ENCODE results near the gene PIH1D1. TPM values are rescaled to one million over a fixed set of nuclear protein-coding genes. Genes with fewer than 3 reads are reported as not detected.

Gene PIH1D1
- total RNA-seq, 1 experiment from 2014 or later: 153 TPM

DNA sequence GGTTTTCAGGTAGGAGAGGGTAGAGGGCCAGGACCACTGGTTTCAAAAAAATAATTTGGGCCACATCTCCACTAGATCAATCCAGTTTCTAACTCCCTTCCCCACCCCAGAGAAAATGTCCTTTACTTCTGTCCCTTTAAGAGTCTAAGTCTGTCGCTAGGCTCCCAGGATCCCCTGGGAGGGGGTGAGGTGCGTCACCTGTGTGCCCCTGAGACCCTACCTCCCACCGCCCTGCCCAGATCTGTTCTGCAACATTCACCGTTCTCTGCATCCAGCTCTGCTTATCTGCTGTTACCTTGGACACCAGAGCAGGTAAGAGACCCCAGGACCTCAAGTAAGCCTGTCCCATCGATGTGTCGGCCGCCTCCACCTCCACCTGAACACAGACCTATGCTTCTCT is 26.4 kb downstream of the PIH1D1 start, which contains the start of gene GFY:
Gene GFY, plus strand, starts transcription at position 211 of the 400 bp plus-strand sequence. CDS start 1,043 bp downstream, outside the sequence.
- Mint-ChIP-seq H3K27ac (no peak within 1 kb of the TSS), H3K36me3 (no peaks in the 10 kb centered on the region), H3K9me3 (no peaks in the 10 kb centered on the region), H3K4me1 (peaks cover 74% of the 10 kb centered on the region), H3K4me3 (peak within 1 kb of the TSS; percentile 68), H3K27me3 (ENCODE audit: low read depth) (peaks cover 98% of the 10 kb centered on the region)
- CTCF ChIA-PET: interaction anchor here (0.5 to 4.5 kb wide), 14 partner anchors 11 to 1001 kb away, joined by 3 to 34 read pairs (median 4); partner anchors contain the start of genes ALDH16A1 and SLC17A7
- ATAC-seq (no peak), DNase-seq (ENCODE audit: low spot score) (no peak)
- POLR2A ChIA-PET: interaction anchor here (0.7 to 1.1 kb wide), 2 partner anchors 11 to 63 kb away, joined by 3 to 4 read pairs; partner anchors contain the start of gene TEAD2
- TF ChIP-seq ZNF121 (CRISPR knock-in tag; IDR thresholded peaks at IDR 0.05) (no peak), TP53 (CRISPR knock-in tag; IDR thresholded peaks at IDR 0.05) (no peak), ZNF671 (CRISPR knock-in tag; IDR thresholded peaks at IDR 0.05) (no peak), MXD4 (CRISPR knock-in tag; IDR thresholded peaks at IDR 0.05; ENCODE audit: borderline replicate concordance) (no peak), TEAD4 (CRISPR knock-in tag; IDR thresholded peaks at IDR 0.05) (no peak), TCF7 (CRISPR knock-in tag; IDR thresholded peaks at IDR 0.05; ENCODE audit: low read depth) (no peak), FOXP1 (CRISPR knock-in tag; IDR thresholded peaks at IDR 0.05; ENCODE audit: borderline replicate concordance) (no peak), FOXJ3 (CRISPR knock-in tag; IDR thresholded peaks at IDR 0.05; ENCODE audit: borderline replicate concordance) (no peak), GRHL2 (CRISPR knock-in tag; IDR thresholded peaks at IDR 0.05; ENCODE audit: insufficient replicate concordance, severe bottlenecking) (no peak), ZNF138 (CRISPR knock-in tag; conservative IDR thresholded peaks at IDR 0.05) (no peak)
- TF ChIP-seq, protein P1, sequence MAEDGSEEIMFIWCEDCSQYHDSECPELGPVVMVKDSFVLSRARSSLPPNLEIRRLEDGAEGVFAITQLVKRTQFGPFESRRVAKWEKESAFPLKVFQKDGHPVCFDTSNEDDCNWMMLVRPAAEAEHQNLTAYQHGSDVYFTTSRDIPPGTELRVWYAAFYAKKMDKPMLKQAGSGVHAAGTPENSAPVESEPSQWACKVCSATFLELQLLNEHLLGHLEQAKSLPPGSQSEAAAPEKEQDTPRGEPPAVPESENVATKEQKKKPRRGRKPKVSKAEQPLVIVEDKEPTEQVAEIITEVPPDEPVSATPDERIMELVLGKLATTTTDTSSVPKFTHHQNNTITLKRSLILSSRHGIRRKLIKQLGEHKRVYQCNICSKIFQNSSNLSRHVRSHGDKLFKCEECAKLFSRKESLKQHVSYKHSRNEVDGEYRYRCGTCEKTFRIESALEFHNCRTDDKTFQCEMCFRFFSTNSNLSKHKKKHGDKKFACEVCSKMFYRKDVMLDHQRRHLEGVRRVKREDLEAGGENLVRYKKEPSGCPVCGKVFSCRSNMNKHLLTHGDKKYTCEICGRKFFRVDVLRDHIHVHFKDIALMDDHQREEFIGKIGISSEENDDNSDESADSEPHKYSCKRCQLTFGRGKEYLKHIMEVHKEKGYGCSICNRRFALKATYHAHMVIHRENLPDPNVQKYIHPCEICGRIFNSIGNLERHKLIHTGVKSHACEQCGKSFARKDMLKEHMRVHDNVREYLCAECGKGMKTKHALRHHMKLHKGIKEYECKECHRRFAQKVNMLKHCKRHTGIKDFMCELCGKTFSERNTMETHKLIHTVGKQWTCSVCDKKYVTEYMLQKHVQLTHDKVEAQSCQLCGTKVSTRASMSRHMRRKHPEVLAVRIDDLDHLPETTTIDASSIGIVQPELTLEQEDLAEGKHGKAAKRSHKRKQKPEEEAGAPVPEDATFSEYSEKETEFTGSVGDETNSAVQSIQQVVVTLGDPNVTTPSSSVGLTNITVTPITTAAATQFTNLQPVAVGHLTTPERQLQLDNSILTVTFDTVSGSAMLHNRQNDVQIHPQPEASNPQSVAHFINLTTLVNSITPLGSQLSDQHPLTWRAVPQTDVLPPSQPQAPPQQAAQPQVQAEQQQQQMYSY (CRISPR knock-in tag; IDR thresholded peaks at IDR 0.05): no peak
- TF ChIP-seq, protein P2, sequence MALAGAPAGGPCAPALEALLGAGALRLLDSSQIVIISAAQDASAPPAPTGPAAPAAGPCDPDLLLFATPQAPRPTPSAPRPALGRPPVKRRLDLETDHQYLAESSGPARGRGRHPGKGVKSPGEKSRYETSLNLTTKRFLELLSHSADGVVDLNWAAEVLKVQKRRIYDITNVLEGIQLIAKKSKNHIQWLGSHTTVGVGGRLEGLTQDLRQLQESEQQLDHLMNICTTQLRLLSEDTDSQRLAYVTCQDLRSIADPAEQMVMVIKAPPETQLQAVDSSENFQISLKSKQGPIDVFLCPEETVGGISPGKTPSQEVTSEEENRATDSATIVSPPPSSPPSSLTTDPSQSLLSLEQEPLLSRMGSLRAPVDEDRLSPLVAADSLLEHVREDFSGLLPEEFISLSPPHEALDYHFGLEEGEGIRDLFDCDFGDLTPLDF (CRISPR knock-in tag; IDR thresholded peaks at IDR 0.05): no peak
- TF ChIP-seq, protein P3, sequence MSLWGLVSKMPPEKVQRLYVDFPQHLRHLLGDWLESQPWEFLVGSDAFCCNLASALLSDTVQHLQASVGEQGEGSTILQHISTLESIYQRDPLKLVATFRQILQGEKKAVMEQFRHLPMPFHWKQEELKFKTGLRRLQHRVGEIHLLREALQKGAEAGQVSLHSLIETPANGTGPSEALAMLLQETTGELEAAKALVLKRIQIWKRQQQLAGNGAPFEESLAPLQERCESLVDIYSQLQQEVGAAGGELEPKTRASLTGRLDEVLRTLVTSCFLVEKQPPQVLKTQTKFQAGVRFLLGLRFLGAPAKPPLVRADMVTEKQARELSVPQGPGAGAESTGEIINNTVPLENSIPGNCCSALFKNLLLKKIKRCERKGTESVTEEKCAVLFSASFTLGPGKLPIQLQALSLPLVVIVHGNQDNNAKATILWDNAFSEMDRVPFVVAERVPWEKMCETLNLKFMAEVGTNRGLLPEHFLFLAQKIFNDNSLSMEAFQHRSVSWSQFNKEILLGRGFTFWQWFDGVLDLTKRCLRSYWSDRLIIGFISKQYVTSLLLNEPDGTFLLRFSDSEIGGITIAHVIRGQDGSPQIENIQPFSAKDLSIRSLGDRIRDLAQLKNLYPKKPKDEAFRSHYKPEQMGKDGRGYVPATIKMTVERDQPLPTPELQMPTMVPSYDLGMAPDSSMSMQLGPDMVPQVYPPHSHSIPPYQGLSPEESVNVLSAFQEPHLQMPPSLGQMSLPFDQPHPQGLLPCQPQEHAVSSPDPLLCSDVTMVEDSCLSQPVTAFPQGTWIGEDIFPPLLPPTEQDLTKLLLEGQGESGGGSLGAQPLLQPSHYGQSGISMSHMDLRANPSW (CRISPR knock-in tag; conservative IDR thresholded peaks at IDR 0.05; ENCODE audit: low read depth): no peak
- TF ChIP-seq, protein P4, sequence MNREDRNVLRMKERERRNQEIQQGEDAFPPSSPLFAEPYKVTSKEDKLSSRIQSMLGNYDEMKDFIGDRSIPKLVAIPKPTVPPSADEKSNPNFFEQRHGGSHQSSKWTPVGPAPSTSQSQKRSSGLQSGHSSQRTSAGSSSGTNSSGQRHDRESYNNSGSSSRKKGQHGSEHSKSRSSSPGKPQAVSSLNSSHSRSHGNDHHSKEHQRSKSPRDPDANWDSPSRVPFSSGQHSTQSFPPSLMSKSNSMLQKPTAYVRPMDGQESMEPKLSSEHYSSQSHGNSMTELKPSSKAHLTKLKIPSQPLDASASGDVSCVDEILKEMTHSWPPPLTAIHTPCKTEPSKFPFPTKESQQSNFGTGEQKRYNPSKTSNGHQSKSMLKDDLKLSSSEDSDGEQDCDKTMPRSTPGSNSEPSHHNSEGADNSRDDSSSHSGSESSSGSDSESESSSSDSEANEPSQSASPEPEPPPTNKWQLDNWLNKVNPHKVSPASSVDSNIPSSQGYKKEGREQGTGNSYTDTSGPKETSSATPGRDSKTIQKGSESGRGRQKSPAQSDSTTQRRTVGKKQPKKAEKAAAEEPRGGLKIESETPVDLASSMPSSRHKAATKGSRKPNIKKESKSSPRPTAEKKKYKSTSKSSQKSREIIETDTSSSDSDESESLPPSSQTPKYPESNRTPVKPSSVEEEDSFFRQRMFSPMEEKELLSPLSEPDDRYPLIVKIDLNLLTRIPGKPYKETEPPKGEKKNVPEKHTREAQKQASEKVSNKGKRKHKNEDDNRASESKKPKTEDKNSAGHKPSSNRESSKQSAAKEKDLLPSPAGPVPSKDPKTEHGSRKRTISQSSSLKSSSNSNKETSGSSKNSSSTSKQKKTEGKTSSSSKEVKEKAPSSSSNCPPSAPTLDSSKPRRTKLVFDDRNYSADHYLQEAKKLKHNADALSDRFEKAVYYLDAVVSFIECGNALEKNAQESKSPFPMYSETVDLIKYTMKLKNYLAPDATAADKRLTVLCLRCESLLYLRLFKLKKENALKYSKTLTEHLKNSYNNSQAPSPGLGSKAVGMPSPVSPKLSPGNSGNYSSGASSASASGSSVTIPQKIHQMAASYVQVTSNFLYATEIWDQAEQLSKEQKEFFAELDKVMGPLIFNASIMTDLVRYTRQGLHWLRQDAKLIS (CRISPR knock-in tag; IDR thresholded peaks at IDR 0.05; ENCODE audit: borderline replicate concordance): no peak
- TF ChIP-seq, protein P5, sequence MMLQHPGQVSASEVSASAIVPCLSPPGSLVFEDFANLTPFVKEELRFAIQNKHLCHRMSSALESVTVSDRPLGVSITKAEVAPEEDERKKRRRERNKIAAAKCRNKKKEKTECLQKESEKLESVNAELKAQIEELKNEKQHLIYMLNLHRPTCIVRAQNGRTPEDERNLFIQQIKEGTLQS (CRISPR knock-in tag; conservative IDR thresholded peaks at IDR 0.05): no peak
- TF ChIP-seq, protein P6, sequence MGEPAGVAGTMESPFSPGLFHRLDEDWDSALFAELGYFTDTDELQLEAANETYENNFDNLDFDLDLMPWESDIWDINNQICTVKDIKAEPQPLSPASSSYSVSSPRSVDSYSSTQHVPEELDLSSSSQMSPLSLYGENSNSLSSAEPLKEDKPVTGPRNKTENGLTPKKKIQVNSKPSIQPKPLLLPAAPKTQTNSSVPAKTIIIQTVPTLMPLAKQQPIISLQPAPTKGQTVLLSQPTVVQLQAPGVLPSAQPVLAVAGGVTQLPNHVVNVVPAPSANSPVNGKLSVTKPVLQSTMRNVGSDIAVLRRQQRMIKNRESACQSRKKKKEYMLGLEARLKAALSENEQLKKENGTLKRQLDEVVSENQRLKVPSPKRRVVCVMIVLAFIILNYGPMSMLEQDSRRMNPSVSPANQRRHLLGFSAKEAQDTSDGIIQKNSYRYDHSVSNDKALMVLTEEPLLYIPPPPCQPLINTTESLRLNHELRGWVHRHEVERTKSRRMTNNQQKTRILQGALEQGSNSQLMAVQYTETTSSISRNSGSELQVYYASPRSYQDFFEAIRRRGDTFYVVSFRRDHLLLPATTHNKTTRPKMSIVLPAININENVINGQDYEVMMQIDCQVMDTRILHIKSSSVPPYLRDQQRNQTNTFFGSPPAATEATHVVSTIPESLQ (CRISPR knock-in tag; IDR thresholded peaks at IDR 0.05): no peak
- TF ChIP-seq, protein P7, sequence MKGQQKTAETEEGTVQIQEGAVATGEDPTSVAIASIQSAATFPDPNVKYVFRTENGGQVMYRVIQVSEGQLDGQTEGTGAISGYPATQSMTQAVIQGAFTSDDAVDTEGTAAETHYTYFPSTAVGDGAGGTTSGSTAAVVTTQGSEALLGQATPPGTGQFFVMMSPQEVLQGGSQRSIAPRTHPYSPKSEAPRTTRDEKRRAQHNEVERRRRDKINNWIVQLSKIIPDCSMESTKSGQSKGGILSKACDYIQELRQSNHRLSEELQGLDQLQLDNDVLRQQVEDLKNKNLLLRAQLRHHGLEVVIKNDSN (CRISPR knock-in tag; IDR thresholded peaks at IDR 0.05): no peak
